Measurements from ENCODE around the gene RTN3.
A peak's percentile ranks its signal among the peaks of the same experiment; 100 is the strongest.
"Not testable (repeated sequence)": the region's sequence is repeated elsewhere in the genome, so short reads cannot be mapped to it uniquely, and the experiment has no call there.

Gene RTN3

GRCh38 chr11:63768237-63769041, 87.1 kb downstream of the RTN3 start, which contains the start of gene ZFTA:
ZFTA (minus strand) TSS chr11:63768775; CDS start chr11:63768622, 153 bp downstream.
- peak; percentile 56 for DNase-seq (ENCODE audit: low read depth)
- TF ChIP-seq, protein P1, sequence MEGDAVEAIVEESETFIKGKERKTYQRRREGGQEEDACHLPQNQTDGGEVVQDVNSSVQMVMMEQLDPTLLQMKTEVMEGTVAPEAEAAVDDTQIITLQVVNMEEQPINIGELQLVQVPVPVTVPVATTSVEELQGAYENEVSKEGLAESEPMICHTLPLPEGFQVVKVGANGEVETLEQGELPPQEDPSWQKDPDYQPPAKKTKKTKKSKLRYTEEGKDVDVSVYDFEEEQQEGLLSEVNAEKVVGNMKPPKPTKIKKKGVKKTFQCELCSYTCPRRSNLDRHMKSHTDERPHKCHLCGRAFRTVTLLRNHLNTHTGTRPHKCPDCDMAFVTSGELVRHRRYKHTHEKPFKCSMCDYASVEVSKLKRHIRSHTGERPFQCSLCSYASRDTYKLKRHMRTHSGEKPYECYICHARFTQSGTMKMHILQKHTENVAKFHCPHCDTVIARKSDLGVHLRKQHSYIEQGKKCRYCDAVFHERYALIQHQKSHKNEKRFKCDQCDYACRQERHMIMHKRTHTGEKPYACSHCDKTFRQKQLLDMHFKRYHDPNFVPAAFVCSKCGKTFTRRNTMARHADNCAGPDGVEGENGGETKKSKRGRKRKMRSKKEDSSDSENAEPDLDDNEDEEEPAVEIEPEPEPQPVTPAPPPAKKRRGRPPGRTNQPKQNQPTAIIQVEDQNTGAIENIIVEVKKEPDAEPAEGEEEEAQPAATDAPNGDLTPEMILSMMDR (IDR thresholded peaks at IDR 0.05; ENCODE audit: insufficient read depth, low read depth, low read length, missing control alignments): peak; percentile 5
- peak within 1 kb of the TSS; percentile 66 for H3K4me3 ChIP-seq (ENCODE audit: low read length)

DNA sequence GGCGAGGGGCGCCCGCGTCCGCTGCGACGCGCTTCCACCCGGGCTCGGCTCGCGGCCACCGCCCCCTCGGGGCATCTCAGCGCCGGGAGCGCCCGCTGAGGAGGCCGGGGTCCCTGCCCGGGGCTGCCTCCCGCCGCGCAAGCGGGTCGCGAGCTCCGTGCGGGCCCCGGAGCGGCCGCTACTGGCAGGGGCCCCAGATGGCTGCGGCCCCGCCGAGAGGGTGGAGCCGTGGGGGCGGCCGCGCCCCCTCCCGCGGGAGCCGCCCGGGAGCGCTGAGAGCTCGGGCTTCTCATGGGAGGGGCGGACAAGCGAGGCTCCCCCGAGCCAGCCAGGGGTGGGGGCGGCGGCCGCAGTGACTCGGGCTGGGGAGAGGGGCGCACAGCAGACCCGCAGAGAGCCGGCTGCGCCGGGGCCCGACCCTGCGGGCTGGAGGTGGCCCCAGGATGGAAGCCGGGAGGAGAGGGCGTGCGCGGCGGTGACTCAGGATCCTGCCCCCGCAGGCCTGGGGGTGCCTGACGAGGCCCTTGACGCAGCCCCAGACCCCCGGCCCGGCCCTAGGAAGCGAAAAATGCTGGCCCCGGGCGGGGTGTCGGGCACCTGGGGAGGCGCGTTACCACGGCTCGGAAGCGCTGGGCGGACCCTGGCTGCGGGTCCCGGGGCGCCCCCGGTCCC, 87.9 kb downstream of the RTN3 start:
- TF ChIP-seq, protein P1 (IDR thresholded peaks at IDR 0.05; ENCODE audit: insufficient read depth, low read depth, low read length, missing control alignments): no peak
- peak; percentile 51 for DNase-seq (ENCODE audit: low read depth)
- peak overlapping the region; percentile 36 for H3K4me3 ChIP-seq (ENCODE audit: low read length)

- DNase-seq (ENCODE audit: low read depth): no peak
- H3K4me3 ChIP-seq (ENCODE audit: low read length): no peak overlapping the region
- TF ChIP-seq, protein P1 (IDR thresholded peaks at IDR 0.05; ENCODE audit: insufficient read depth, low read depth, low read length, missing control alignments): no peak
Observed at GRCh38 chr11:63769714-63770455, 88.6 kb downstream of the RTN3 start.

GRCh38 chr11:63770763-63771162, 89.5 kb downstream of the RTN3 start:
- no peak overlapping the region for H3K4me3 ChIP-seq (ENCODE audit: low read length)
- DNase-seq (ENCODE audit: low read depth): peak; percentile 22
- TF ChIP-seq, protein P1 (IDR thresholded peaks at IDR 0.05; ENCODE audit: insufficient read depth, low read depth, low read length, missing control alignments): no peak

DNA sequence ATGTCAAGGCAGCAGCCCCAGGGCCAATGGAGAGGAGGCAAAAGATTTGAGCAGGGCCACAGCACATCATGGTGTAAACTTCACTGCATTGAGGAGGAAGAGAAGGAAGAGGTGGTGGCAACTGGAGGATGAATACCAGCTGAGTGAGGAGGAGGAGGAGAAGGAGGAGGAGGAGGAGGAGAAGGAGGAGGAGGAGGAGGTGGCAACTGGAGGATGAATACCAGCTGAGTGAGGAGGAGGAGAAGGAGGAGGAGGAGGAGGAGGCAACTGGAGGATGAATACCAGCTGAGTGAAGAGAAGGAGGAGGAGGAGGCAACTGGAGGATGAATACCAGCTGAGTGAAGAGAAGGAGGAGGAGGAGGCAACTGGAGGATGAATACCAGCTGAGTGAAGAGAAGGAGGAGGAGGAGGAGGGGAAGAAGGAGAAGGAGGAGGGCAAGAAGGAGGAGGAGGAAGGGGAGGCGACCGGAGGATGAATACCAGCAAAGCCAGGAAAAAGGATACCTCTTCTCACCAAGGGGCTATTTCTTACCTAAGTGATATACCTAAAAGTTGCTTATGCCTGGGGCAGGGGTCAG, 90.5 kb downstream of the RTN3 start:
- DNase-seq (ENCODE audit: low read depth); H3K4me3 ChIP-seq (ENCODE audit: low read length): not testable (repeated sequence)

- TF ChIP-seq, protein P1 (IDR thresholded peaks at IDR 0.05; ENCODE audit: insufficient read depth, low read depth, low read length, missing control alignments): no peak
- H3K4me3 ChIP-seq (ENCODE audit: low read length): no peak overlapping the region
Observed at GRCh38 chr11:63775191-63775590, 93.9 kb downstream of the RTN3 start.

GRCh38 chr11:63779039-63779438, 97.7 kb downstream of the RTN3 start:
- TF ChIP-seq, protein P1 (IDR thresholded peaks at IDR 0.05; ENCODE audit: insufficient read depth, low read depth, low read length, missing control alignments): no peak
- no peak for DNase-seq (ENCODE audit: low read depth)

More at GRCh38 chr11:63775191-63775590, 93.9 kb downstream of the RTN3 start:
- DNase-seq (ENCODE audit: low read depth): no peak

More at GRCh38 chr11:63779039-63779438, 97.7 kb downstream of the RTN3 start:
- H3K4me3 ChIP-seq (ENCODE audit: low read length): no peak overlapping the region

Measured in epithelial cell of esophagus (primary cell).